HCT116 (cell line): ENCODE results near the gene PLCXD3. TPM values are rescaled to one million over a fixed set of nuclear protein-coding genes. Genes with fewer than 3 reads are reported as not detected.

Experiments used
- ATAC-seq: fragments of 200-7000 bp; cut with Tn5 transposase; 2 replicates; pipeline ENCODE4 v1.9.1; 2020; ENCODE audit warnings: mild to moderate bottlenecking, moderate library complexity
- BruUV-seq: library from RNA; stranded (reverse); fragments of 400-500 nt; replicated peaks from 2 replicates; lab custom pipeline; 2021; lab: Mats Ljungman, UMichigan
- CTCF ChIA-PET: fragments of 300-600 bp; sonication (Branson Sonifier 250); formaldehyde crosslinking; loops from one replicate; lab custom pipeline; 2021; ENCODE audit warnings: antibody characterized with exemption; lab: Charles Lee
- POLR2A ChIA-PET: fragments of 300-600, 350-600 bp; sonication (Branson Sonifier 250); formaldehyde crosslinking; loops from one replicate; lab custom pipeline; 2021; ENCODE audit warnings: antibody characterized with exemption; lab: Charles Lee
- RAD21 ChIA-PET, 2 experiments: fragments of 300-600 bp; sonication (Branson Sonifier 250); formaldehyde crosslinking; loops; one replicate each; lab custom pipeline; 2023; ENCODE audit warnings: low total read pairs in 2 of 2; ENCODE audit not compliant: uncharacterized antibody in 2 of 2, unreplicated experiment in 2 of 2, low non-redundant PET in 1 of 2; lab: Charles Lee
- DNase-seq: peaks from one replicate; pipeline ENCODE4 v3.0.0-alpha.2; 2010; ENCODE audit warnings: low read depth, low spot score
- H2AFZ ChIP-seq: fragments of 200-600 bp; shearing (Covaris generic), sonication (generic); 2 replicates; pipeline ENCODE4 v1.6.1; 2017; ENCODE audit warnings: low read depth, mixed run types, mixed read lengths, antibody characterized with exemption, low read length; ENCODE audit not compliant: poor library complexity, severe bottlenecking
- H3K27ac ChIP-seq: 2 replicates; pipeline ENCODE4 v1.5.1; 2012; ENCODE audit warnings: low read depth, low read length
- H3K27me3 ChIP-seq: fragments of 200-600 bp; sonication (generic); 2 replicates; pipeline ENCODE4 v1.6.1; 2016; ENCODE audit warnings: mixed run types, low read length, mixed read lengths; ENCODE audit not compliant: insufficient read depth
- H3K36me3 ChIP-seq, 2 experiments: fragments of 200-500 bp in 1 of 2; fragments of 200-600 bp in 1 of 2; sonication (Bioruptor generic) in 1 of 2; sonication (generic) in 1 of 2; 2 replicates each; pipeline versions ENCODE4 v1.5.1 to v1.6.1; 2014 to 2016; ENCODE audit warnings: low read length in 2 of 2, inconsistent platforms in 1 of 2, mixed read lengths in 1 of 2, mixed run types in 1 of 2; ENCODE audit not compliant: insufficient read depth in 2 of 2, control insufficient read depth in 1 of 2
- H3K4me1 ChIP-seq, 2 experiments: fragments of 200-600 bp in 1 of 2; sonication (generic) in 1 of 2; 2 replicates each; pipeline versions ENCODE4 v1.5.1 to v1.6.1; 2012 to 2017; ENCODE audit warnings: low read length in 2 of 2, inconsistent platforms in 1 of 2, mild to moderate bottlenecking in 1 of 2, mixed read lengths in 1 of 2, mixed run types in 1 of 2, moderate library complexity in 1 of 2; ENCODE audit not compliant: insufficient read depth in 2 of 2, control insufficient read depth in 1 of 2
- H3K4me2 ChIP-seq: fragments of 200-600 bp; sonication (generic); 2 replicates; pipeline ENCODE4 v1.6.1; 2017; ENCODE audit warnings: mixed run types, low read length, mixed read lengths
- H3K4me3 ChIP-seq, 2 experiments: fragments of 200-600 bp in 1 of 2; sonication (generic) in 1 of 2; replicated peaks in 1 of 2; 2 replicates each; pipeline ENCODE4 v1.5.1; 2011 to 2016; ENCODE audit warnings: low read length in 2 of 2, control low read depth in 1 of 2, low read depth in 1 of 2, mild to moderate bottlenecking in 1 of 2, mixed read lengths in 1 of 2, mixed run types in 1 of 2
- H3K79me2 ChIP-seq: fragments of 200-600 bp; sonication (generic); 2 replicates; pipeline ENCODE4 v1.6.1; 2017; ENCODE audit warnings: mild to moderate bottlenecking, mixed run types, low read length, moderate library complexity, mixed read lengths; ENCODE audit not compliant: insufficient read depth
- H3K9ac ChIP-seq: fragments of 200-600 bp; sonication (generic); 2 replicates; pipeline ENCODE4 v1.6.1; 2016; ENCODE audit warnings: low read length, mixed read lengths
- H3K9me2 ChIP-seq: fragments of 200-600 bp; sonication (generic), shearing (Covaris generic); 2 replicates; pipeline ENCODE4 v1.6.1; 2017; ENCODE audit warnings: mixed run types, mild to moderate bottlenecking, moderate library complexity; ENCODE audit not compliant: insufficient read depth
- H3K9me3 ChIP-seq, 2 experiments: fragments of 200-500 bp in 1 of 2; fragments of 200-600 bp in 1 of 2; sonication (Bioruptor generic) in 1 of 2; sonication (generic) in 1 of 2; 2 replicates each; pipeline ENCODE4 v1.6.1; 2014 to 2017; ENCODE audit warnings: low read length in 2 of 2, mixed read lengths in 2 of 2, inconsistent platforms in 1 of 2, low read depth in 1 of 2, mild to moderate bottlenecking in 1 of 2, mixed run types in 1 of 2, moderate library complexity in 1 of 2; ENCODE audit not compliant: control insufficient read depth in 1 of 2, insufficient read depth in 1 of 2
- H4K20me1 ChIP-seq: fragments of 200-600 bp; sonication (generic), shearing (Covaris generic); 2 replicates; pipeline ENCODE4 v1.6.1; 2017; ENCODE audit warnings: mixed run types, mild to moderate bottlenecking, moderate library complexity; ENCODE audit not compliant: insufficient read depth
- CBX3 ChIP-seq: IDR thresholded peaks from 2 replicates; pipeline ENCODE4 v1.6.1; 2012; ENCODE audit warnings: low read depth
- EGR1 ChIP-seq: IDR thresholded peaks from 2 replicates; pipeline ENCODE4 v1.6.1; 2012; ENCODE audit warnings: low read depth
- ELF1 ChIP-seq: IDR thresholded peaks from 2 replicates; pipeline ENCODE4 v1.6.1; 2012; ENCODE audit warnings: low read depth, borderline replicate concordance
- FOSL1 ChIP-seq: IDR thresholded peaks from 2 replicates; pipeline ENCODE4 v1.6.1; 2012; ENCODE audit warnings: low read depth
- JUND ChIP-seq: IDR thresholded peaks from 2 replicates; pipeline ENCODE4 v1.6.1; 2012
- POLR2A ChIP-seq: IDR thresholded peaks from 2 replicates; pipeline ENCODE4 v1.7.0; 2011; ENCODE audit warnings: borderline replicate concordance; ENCODE audit not compliant: insufficient read depth, insufficient read length; ENCODE audit errors: extremely low read depth
- POLR2AphosphoS5 ChIP-seq: IDR thresholded peaks from 2 replicates; pipeline ENCODE4 v1.6.1; 2011; ENCODE audit warnings: mild to moderate bottlenecking, low read depth, low read length, moderate library complexity
- SIN3A ChIP-seq: IDR thresholded peaks from 2 replicates; pipeline ENCODE4 v1.6.1; 2012; ENCODE audit warnings: low read depth
- intact Hi-C: fragments of 100-400 bp; cut with micrococcal nuclease; formaldehyde crosslinking; loops from 2 replicates; pipeline ENCODE4 v1.10.0; 2022
- total RNA-seq: library from RNA; stranded (reverse); gene quantifications from one replicate; pipeline ENCODE4 v1.2.1, GENCODE V29; 2021; ENCODE audit not compliant: unreplicated experiment
- TF ChIP-seq, protein P1 (sequence below): IDR thresholded peaks from 2 replicates; pipeline ENCODE4 v1.6.1; 2012
- TF ChIP-seq, protein P2 (sequence below): IDR thresholded peaks from 2 replicates; pipeline ENCODE4 v1.6.1; 2011; ENCODE audit warnings: mild to moderate bottlenecking, low read length, moderate library complexity; ENCODE audit not compliant: insufficient replicate concordance; ENCODE audit errors: extremely low read depth
- TF ChIP-seq, protein P3 (sequence below): IDR thresholded peaks from 2 replicates; pipeline ENCODE4 v1.6.1; 2012; ENCODE audit warnings: low read depth

PLCXD3 gene
- total RNA-seq, 1 experiment from 2014 or later = not detected

DNA sequence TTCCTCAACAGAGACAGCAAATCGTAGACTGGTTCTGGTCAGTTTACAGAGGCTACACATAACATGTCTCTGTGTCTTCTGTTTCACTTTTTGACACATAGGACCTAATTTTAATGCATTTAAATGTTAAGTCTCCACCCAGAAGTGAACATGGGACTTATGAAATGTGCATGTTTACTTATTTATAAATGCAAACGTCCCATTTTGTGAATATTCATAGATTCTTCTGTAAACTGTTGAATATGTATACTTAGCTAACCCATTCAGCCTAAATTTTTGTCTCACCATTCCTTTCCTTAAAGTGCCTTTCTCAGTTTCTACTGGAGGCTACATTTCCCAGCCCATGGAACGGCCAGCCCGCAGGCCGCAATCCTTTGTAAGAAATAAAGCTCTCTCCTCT lies 137.2 kb downstream of the PLCXD3 start:
- no peak for DNase-seq
- Histone ChIP-seq H3K27me3 (no peaks in the 10 kb centered on the region), H3K4me3 (no peak overlapping the region), H3K4me1 (no peaks in the 10 kb centered on the region), H2AFZ (no peak overlapping the region), H3K36me3 (no peaks in the 10 kb centered on the region), H3K4me2 (no peak overlapping the region), H4K20me1 (no peaks in the 10 kb centered on the region), H3K9ac (no peak overlapping the region), H3K9me3 (no peaks in the 10 kb centered on the region), H3K9me2 (no peaks in the 10 kb centered on the region), H3K79me2 (no peaks in the 10 kb centered on the region), H3K27ac (no peak overlapping the region)
- TF ChIP-seq, protein P1, sequence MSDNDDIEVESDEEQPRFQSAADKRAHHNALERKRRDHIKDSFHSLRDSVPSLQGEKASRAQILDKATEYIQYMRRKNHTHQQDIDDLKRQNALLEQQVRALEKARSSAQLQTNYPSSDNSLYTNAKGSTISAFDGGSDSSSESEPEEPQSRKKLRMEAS = no peak
- TF ChIP-seq, protein P2, sequence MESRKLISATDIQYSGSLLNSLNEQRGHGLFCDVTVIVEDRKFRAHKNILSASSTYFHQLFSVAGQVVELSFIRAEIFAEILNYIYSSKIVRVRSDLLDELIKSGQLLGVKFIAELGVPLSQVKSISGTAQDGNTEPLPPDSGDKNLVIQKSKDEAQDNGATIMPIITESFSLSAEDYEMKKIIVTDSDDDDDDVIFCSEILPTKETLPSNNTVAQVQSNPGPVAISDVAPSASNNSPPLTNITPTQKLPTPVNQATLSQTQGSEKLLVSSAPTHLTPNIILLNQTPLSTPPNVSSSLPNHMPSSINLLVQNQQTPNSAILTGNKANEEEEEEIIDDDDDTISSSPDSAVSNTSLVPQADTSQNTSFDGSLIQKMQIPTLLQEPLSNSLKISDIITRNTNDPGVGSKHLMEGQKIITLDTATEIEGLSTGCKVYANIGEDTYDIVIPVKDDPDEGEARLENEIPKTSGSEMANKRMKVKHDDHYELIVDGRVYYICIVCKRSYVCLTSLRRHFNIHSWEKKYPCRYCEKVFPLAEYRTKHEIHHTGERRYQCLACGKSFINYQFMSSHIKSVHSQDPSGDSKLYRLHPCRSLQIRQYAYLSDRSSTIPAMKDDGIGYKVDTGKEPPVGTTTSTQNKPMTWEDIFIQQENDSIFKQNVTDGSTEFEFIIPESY = no peak
- no peak for TF ChIP-seq POLR2AphosphoS5
- TF ChIP-seq EGR1 = no peak
- no peak for TF ChIP-seq ELF1
- TF ChIP-seq, protein P3, sequence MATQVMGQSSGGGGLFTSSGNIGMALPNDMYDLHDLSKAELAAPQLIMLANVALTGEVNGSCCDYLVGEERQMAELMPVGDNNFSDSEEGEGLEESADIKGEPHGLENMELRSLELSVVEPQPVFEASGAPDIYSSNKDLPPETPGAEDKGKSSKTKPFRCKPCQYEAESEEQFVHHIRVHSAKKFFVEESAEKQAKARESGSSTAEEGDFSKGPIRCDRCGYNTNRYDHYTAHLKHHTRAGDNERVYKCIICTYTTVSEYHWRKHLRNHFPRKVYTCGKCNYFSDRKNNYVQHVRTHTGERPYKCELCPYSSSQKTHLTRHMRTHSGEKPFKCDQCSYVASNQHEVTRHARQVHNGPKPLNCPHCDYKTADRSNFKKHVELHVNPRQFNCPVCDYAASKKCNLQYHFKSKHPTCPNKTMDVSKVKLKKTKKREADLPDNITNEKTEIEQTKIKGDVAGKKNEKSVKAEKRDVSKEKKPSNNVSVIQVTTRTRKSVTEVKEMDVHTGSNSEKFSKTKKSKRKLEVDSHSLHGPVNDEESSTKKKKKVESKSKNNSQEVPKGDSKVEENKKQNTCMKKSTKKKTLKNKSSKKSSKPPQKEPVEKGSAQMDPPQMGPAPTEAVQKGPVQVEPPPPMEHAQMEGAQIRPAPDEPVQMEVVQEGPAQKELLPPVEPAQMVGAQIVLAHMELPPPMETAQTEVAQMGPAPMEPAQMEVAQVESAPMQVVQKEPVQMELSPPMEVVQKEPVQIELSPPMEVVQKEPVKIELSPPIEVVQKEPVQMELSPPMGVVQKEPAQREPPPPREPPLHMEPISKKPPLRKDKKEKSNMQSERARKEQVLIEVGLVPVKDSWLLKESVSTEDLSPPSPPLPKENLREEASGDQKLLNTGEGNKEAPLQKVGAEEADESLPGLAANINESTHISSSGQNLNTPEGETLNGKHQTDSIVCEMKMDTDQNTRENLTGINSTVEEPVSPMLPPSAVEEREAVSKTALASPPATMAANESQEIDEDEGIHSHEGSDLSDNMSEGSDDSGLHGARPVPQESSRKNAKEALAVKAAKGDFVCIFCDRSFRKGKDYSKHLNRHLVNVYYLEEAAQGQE = no peak
- no peak for TF ChIP-seq FOSL1
- no peak for TF ChIP-seq CBX3
- TF ChIP-seq JUND = no peak
- no peak for TF ChIP-seq POLR2A
- TF ChIP-seq SIN3A = no peak
- BruUV-seq = no TSS peak
- ChIA-PET CTCF (no interaction called here), POLR2A (no interaction called here), RAD21 (no interaction called here)
- intact Hi-C loops = no loop called here
- ATAC-seq = no peak
